HG02763 (cell line): Measurements from ENCODE around the gene PALD1.
"Not testable (repeated sequence)": the region's sequence is repeated elsewhere in the genome, so short reads cannot be mapped to it uniquely, and the experiment has no call there.

Experiments used
- ATAC-seq: cut with Tn5 transposase; IDR thresholded peaks from one replicate; pipeline ENCODE4 v1.9.1; 2021; ENCODE audit warnings: mild to moderate bottlenecking, moderate library complexity; ENCODE audit not compliant: unreplicated experiment

The PALD1 gene

DNA sequence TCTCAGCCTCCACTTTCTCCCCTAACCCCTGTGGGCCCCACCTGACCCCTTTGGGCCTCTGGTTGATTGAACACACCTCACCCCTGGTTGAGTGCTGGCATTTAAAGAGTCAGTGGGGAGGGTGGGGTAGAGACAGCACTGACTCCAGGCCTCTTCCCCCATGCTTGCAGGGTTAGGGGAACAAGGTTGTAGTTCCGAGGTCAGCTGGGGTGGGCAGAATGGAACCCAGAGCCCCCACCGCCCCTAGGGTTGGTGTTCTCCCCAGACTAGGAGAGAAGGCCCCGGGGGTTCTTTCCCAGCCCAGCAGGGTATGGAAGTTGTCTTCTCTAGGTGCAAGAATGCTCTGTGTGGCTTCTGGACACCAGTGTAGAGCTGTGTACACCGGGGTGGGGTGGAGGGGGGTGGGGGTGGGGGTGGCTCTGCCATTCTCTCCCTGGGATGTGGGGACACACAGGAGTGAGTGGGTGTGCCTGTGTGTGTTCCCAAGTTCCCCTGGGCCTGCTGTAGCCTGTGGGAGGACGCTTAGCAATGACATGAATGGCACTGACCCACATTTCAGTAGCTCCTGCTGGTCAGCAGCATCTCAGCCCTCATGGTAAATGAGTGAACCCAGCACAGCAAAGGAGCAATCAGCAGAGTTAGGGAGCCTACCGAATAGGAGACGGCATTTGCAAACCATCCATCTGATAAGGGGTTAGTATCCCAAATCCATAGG lies 90.4 kb downstream of the PALD1 start:
- ATAC-seq = no peak

DNA sequence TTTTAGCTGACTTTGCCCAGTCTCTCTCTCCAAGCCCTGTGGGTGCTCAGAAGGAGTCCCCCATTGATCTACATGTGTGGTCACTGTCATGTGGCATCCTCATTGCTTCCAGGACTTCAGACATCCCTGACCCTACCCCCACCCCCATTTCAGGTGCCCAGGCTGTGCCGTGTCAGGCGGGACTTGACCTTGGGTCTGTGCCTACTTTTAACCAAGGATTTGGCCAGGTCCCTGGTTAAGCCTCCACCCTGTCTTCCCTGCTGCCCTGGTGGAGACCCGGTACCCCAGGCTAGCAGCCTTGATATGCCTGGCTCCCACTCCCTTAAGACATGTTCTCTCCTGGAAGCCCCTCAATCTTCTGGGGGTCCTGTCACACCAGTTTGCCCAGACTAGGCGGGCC lies 92.7 kb downstream of the PALD1 start:
- no peak for ATAC-seq

DNA sequence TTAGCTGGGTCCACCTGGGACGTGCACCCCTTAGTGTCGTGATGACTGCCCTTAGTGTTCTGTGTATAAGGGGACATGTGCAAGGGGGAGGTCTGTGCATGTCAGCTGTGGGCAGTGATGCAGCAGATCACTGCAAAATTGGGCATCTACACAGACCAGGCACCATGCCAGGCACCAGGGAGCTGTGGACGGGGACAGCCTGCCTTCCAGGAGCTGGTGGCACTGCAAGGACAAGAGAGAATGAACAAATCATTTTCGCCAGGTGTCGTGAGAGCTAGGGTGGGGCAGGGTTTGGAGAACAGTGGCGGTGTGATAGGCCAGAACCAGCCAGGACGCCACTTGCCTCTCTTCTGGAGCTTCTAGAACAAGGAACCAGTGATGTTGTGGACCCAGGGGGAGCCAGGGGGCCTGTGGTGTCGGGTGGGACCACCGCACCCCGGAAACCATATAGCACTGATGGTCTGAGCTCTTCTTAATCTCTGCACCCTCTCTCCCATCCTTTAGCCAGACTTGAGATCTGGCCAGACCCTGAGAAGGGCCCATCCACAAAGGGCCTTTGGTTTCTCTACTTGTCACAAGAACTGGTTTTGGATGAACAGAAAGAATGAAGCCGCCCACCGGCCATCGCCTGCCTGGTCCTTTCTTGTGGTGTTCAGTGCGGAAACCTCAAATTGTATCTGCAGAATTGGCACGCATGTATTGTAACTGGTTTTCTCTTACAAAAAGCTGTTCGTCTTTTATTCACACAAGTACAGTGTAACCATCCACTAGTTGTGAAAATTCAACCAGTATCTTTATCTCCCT lies 93.3 kb downstream of the PALD1 start:
- no peak for ATAC-seq

DNA sequence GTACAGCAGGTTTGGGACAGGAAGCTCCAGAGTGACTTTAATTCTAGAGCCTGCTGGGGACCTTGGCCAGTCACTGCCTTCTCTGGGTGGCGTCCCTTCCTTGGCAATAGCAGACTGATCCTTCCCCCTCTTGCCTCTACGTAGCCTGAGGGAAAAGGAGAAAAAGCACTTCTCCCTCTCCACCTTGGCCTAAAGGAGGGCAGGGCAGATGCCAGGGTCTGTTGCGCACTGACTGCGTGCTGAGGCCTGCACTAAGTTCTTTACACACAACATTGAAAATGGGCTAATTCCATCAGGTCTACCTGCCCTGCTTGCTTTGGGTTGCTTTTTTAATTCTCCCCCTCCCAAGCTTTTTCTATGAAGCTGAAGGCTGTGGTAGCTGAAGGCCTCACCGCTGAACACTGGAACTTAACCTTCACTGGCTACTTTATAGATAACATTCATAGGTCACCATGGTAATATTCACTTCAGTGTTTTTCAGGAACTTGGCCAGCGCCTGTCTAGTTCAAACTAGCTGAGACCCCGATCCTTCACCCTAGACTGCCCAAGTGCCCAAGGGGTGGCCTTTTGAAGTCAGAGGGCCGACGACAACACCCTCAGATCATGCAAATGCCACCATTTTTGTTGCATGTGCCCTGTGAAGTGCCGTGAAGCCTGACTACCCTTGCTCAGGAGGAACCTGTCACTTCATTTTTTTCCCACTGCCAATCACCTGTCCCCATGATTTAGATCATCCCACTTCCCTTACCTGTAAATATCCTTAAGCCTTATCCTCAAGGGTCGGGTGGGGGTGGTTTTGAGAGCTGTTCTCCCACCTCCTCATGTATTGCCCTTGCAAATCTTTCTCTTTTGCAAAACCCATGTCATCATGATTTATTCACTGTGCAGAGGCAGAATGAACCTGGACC lies 95.3 kb downstream of the PALD1 start:
- no peak for ATAC-seq

DNA sequence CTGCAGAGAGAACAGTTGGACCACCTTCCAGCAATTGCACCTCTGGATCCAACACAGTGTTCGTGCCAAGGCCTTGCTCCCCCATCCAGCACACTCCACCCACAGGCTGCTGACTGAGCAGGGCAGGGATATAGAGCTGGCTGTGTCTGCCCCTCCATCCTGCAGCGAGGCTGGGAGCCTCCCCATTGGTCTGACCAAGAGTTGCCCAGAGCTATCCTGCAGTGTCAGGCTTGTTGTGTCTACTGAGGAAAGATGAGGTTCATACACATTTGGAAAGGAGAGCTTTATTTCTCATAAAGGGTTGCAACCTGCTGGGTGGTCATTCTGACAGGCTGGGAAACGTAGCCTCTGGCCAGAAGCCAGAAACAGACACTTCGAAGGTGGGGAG lies 96.9 kb downstream of the PALD1 start:
- ATAC-seq = no peak

DNA sequence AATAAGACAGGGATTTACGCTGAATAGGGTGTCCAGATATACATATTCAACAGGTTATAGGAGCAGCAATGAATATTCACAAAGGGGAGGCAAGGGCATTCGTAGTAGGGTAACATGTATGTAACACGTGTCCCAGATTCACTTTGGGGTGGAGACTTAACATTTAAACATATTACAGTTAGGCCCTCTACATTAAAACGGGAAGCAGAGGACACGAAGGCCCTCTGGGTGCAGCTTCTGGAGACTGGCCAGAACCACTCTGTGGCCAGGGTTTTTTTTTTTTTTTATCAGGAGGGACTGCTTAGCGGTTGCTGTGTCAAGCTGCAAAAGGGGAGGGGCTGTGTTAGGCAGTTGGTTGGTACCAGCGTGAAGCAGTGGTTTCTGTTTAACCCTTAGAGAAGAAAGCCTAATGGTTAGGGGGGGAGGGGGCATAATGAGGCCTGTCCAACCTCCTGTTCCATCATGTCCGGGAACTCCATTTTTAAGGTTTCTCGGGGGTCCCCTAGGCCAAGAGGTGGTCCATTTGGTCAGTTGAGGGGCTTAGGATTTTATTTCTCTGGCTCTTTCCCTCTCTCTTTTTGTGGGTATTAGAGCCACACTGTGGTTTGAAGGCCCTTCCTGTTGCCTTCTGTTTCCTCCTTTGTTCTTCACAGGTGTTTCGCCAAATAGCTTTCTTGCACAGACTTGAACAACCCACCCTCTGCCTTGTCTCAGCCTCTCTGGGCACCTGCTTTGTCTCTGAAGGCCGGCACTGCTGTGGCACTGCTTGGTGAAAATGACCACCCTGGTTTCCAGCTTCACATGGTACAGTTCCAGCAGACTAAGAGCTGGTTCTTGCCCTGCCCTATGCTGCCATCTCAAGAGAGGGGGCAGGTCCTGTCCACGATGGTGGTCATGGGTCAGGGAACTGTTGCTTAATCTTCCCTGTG lies 97.6 kb downstream of the PALD1 start:
- ATAC-seq = peak; percentile 55

DNA sequence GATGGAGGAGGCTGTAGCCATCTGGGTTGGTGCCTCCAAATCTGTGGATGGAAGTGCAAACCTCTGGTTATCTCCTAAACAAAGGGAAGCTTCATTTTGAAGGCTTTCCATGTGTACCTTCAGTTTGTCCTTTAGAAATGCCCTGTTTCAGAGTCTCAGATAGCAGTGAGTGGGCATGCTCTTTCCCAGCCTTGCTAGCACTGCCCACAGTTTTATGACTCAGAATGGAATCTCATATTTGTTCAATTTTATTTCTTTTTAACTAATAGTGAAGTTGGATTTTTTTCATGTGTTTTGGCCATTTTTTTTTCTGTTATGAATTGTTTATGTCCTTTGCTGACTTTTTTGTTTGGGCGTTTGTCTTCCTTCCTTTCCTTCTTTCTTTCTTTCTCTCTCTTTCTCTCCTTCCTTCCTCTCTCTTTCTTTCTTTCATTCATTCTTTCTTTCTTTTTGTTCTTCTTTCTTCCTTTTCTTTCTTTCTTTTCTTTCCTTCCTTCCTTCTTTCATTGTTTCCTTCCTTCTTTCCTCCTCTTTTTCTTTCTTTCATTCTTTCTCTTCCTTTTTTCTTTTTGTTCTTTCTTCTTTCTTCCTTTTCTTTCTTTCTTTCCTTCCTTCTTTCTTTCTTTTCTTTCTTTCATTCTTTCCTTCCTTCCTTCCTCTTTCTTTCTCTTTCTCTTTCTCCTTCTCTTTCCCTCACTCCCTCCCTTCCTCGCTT lies 98.4 kb downstream of the PALD1 start:
- ATAC-seq = no peak

DNA sequence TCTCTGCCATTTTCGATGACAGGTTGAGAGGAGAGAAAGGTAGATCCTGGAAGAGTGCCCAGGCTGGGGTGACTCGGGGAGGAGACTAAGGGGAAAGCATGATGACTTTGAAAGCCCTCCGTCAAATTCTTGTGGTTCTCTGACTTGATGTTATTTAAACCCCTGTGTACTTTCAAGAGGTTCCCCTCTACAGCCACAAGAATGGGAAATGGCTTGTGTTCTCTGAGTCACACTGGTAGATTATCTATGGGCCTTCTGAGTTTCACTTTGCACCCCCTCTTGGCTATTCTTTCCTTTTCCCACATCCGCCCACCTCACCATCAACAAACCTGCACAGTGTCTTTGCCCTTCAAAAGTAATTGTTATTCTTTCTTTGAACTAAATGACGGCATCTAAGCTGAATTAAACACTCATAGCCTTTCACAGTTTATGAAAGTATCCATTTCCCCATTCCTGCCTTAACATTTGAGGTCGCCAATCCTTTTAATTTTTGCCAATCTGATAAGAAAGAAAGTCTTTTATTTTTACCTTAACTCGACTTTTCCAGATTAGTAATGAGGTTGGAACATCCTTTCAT lies 99.9 kb downstream of the PALD1 start:
- peak; percentile 52 for ATAC-seq

DNA sequence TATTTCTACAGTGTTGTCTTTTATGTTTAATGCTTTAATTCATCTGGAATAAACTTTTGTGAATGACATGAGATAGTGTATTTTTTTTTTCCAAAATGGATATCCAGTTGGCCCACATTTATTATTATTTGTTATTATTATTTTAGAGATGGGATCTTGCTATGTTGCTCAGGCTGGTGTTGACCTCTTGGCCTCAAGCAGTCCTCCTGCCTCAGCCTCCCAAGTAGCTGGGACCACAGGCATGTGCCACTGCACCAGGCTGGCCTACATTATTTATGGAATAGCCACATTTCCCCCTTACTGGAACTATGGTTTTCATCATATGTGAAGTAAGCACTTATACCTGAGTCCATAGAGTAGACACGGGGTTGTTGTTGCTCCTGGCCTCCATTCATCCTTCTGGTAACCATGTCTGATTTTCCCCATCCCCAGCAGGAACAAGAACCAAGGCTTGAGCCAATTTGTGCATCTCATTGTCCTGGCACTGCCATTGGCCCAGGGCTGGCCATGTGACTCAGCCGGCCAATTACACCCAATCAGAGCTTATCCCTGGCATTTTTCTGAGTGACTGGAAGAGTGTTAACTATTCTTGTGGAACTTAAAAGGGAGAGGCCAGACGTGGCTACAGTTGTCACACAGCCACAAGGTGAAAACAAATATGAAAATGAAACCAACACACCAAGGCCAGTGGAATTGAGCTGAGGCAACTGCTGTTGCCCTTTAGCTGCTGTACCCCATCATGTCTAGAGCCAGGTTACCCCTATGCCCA lies 100.9 kb downstream of the PALD1 start:
- no peak for ATAC-seq

DNA sequence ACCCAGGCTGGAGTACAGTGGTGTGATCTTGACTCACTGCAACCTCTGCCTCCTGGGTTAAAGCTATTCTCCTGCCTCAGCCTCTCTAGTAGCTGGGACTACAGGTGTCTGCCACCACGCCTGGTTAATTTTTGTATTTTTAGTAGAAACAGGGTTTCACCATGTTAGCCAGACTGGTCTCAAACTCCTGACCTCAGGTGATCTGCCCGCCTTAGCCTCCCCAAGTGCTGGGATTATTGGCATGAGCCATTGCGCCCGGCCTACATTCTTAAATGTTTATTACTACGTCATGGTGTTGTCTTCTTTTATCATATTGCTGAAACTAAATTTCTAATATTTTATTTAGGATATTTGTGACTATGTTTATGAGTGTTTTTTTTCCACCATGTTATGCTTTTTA lies 102.6 kb downstream of the PALD1 start:
- not testable (repeated sequence) for ATAC-seq

DNA sequence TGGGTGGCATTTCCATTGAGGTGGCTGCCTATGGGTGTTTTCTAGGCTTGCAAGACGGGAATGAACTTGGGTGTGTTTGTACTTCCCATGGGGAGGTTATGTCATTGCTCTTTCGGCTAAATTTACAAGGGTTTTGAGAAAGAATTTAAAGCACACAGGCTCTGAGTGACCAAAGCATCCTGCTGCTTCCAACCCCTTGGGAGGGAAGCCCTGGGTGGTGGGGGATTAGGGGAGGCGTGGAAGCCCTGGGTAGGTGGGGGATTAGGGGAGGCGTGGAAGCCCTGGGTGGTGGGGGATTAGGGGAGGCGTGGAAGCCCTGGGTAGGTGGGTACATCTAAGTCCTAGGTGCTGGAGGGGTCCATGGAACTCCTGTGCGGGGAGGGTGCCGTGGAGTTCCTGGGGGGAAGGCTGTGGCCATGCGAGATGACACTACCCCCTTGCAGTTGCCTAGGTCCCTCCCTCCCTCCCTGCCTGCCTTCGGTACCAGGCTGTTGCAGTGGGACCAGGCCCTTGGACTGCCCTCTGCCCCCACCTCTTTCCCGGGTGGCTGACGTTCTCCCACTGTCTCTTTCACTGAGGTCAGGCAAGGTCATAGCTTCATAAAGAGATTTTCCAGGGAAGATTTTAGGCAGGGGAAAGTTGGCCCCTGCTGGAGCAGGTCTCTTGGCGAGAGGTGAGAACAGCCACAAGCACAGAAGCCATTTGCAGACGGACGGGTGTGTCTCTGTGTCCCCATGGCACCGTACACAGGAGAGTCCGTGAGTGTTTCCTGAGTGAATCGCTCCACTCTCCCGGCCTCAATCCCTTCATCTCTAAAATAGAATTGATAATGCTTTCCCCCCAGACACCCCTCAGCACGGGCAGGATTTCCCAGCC lies 104.5 kb downstream of the PALD1 start:
- no peak for ATAC-seq

DNA sequence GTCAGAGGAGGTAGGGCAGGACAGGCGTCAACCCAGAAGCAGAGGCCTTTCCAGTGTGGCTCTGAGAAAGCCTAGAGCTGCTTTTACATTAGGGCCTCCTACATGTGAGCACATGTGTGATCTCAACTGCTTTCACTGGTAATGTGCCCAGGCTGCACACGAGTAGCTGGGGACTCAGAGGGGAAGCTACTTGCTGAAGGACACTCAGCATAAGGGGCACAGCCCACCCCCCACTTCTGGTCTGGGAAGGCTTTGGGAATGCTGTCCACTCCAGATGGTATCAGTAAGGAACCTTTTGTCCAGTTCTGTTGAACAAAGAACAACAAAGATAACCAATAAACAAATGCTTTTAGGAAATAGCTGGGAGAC lies 105.1 kb downstream of the PALD1 start:
- no peak for ATAC-seq

DNA sequence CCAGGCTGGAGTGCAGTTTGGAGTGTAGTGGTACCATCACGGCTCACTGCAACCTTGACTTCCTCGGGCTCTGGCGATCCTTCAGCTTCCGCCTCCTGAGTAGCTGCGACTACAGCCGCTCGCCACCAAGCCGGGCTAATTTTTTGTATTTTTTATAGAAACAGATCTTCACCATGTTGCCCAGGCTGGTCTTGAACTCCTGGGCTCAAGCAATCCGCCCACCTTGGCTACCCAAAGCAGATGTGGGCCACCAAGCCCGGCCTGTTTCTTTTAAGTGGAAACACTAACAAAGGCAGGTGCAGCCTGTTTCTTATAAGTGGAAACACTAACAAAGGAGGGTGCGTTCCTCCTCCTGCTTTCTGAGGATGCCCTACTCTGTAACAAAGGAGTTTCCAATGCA lies 105.8 kb downstream of the PALD1 start:
- no peak for ATAC-seq

DNA sequence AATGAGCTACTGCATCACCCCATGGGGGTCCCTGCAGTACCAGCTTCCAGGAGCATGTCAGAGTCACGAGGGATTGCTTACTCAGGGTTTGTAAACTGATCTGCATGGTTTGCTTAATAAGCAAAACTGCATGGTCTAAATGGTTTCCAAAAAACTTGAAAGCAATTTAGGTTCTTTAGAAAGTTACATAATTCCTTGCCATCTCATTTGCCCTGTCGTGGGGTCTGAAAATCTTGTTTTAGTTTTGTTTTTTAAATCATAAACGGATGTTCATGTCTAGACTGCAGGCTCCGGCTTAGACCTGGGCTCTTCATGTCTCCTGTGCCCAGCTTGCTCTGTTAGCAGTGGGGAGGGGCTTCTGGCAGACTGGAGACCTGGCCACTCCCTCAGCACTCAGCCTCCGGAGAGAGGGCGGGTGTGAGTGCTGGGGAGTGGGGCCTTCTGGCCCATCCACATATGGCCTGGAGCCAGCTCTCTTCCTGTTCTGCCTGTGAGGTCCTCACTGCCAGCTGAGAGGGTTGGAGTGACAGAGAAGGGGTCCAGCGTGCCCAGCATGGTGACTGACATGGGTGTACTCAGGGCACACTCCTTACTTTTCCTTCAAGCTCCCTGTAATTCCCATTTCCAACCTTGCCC lies 106.5 kb downstream of the PALD1 start:
- no peak for ATAC-seq

DNA sequence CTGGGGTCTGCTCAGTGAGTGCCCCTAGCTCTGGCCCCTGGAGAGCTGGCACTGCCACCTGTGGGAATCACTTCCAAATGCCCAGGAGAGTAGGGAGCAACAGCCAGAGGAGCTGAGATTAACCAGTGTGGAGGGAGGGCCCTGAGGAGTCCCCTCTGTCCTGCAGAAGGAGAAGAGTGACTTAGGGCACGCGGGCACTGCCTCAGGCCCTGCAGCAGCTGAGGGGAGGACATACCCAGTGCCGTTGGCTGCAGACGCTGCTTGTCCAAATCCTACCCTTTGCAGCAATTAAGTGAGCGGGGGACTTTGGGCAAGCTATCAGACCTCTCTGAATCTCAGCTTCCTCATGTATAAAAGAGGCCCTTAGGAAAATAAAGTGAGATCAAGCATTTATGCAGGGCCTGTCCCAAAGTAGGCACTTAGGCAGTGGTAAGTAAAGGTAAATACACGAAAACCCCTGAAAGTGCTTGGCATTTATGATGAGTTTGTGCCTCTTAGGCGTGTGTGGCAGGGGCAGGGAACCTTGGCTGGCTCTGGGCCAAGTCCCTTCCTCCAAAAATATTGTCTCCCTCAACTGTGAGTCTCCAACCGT lies 107.1 kb downstream of the PALD1 start:
- ATAC-seq = no peak

DNA sequence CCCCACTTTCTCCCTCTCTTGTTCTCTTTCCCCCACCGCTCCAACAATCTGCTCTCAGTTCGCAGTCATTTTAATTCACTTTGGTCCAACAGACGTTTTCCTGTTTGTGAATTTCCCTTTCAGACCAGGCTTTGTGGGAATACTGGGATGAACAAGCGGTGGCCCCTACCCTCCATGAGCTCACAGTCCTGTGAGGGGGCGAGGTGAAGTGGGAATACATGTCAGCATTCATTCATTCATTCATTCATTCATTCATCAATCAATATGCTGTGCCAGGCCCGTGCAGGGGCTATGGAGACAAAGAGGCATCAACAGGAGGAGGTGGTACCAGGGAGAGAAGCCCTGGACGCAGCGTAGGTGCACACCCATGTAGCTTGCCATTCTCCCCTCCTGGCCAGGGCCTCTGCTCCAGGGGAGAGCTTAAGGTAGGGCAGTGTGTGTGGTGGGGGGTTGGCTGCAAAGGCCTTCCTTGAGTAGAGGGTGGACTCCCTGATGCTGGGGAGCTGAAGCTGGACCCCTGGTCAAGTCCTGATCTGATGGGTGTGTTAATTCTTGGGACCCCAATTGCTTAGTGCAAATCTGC lies 107.9 kb downstream of the PALD1 start:
- ATAC-seq = no peak
